Endometrial microvascular endothelial cells (primary cell): ENCODE data around the gene SMYD2. TPM values are rescaled to one million over a fixed set of nuclear protein-coding genes. Genes with fewer than 3 reads are reported as not detected.

Experiments
- in situ Hi-C: cut with HindIII; loops from 2 replicates; pipeline ENCODE4 v1.10.0; 2017; ENCODE audit warnings: low sequenced_read_pairs, low pct_unique_long_range_greater_than_20kb; ENCODE audit errors: inconsistent ontology term
- total RNA-seq: library from RNA; depleted of rRNA; stranded (reverse); fragments of >200 nt; gene quantifications from one replicate; pipeline ENCODE4 v1.2.3, GENCODE V29; 2015; ENCODE audit errors: inconsistent ontology term

SMYD2 gene
- total RNA-seq, 1 donor from 2014 or later: 33.3 TPM

DNA sequence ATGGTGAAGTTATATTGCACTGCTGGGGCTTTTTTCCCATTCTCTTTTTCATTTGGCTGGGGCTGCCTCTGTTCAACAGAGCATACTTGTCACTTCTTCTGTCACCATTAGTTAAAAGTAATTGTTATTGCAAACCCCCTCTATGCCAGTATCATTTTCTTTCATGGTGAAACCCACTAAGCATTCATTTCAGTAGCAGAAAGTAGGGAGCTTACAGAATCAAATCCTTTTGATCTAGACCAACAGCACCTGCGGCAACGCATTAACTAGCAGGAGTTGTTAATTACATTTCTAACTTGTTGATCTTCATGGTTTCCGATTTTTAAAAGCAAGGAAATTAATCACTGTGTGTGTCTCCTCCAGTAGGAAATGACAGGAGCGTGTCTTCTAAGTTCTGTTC is 15.0 kb downstream of the SMYD2 start:
- in situ Hi-C loops: no loop called here

DNA sequence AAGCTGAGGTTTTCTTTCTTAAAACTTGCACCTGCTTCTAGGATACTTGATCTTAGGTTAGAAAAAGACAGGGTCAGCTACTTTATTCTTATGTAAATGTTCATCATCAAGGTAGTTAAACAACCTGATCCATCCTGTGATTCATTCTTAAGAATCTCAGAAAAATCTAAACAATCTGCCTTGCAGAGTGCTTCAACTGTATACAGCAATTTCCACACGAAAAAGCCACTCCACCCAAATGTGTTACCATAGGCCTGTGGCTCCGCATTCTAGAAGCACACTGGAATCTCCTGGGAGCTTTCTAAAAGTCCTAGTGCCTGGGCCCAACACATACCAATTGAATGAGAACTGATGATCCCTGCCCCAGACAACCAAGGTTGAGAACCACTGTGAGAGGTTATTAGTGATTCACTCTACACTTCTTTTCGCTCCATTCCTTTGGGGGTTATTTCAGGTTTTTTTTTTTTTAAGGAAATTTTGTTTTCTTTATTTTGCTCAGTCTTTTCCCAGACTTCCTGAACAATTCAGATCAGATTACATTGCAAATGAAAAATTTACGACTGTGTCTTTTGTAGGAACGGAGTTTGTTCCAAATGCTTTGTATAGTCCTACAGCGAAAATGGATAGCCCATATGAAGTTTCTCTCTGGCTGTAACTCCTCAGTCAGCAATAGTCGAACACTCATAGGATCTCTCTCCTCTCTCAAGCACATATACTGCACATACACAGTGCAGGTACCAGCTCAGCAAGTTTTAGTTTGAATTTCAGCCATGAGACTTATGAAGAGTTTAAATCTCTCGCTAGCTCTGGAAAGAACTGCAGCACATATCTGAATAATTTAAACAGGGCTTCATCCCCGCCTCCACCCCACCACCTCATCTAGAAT is 16.1 kb downstream of the SMYD2 start:
- in situ Hi-C loops: no loop called here

DNA sequence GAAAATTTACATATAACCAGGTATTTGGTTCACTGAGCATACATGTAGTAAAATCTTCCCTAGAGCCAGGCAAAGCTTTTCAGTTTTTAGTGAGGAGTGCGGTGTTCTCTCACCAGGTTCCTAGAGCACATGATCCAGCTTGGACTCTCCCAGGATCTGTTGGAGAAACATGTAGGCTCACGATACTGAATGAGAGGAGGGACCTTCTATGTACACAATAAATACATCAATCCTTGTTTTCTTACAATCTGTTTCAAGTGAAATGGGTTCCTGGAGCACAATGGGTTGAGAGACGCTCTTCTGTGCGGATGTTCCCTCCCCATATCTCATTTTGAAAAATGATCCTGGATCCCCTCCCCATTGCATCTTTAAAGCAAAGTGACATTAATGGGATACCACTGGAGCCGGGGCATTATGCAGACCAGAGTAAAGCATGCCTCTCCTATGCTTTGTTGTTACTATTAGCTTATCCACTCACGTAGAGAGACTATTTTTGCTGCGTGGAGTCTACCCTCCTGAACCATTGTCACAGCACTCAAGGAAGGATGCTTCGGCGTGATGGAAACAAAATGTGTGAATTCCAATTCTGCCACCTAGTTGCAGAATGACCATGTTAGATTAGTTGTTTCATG is 19.3 kb downstream of the SMYD2 start:
- in situ Hi-C loops: no loop called here

DNA sequence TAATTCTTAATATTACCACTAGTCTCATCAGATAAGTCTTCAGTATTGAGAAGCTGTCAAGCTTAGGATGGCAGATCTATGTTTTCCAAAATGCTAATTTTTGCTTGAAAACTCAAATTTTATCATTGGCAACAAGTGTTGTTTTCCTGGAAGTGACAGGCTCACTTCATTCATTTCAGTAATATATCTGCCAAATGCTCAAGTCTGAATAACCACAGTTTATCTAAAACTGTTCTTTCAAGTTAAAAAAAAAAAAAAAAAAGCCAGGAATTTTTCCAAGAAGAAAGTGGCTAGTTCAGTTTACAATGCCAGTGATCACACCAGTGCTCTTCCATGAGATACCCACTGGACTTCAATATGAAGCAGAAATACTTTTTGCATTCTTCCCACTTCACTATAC is 20.6 kb downstream of the SMYD2 start:
- in situ Hi-C loops: no loop called here

GRCh38 chr1:214303141-214303930 is 22.4 kb downstream of the SMYD2 start:
- in situ Hi-C loops: no loop called here

DNA sequence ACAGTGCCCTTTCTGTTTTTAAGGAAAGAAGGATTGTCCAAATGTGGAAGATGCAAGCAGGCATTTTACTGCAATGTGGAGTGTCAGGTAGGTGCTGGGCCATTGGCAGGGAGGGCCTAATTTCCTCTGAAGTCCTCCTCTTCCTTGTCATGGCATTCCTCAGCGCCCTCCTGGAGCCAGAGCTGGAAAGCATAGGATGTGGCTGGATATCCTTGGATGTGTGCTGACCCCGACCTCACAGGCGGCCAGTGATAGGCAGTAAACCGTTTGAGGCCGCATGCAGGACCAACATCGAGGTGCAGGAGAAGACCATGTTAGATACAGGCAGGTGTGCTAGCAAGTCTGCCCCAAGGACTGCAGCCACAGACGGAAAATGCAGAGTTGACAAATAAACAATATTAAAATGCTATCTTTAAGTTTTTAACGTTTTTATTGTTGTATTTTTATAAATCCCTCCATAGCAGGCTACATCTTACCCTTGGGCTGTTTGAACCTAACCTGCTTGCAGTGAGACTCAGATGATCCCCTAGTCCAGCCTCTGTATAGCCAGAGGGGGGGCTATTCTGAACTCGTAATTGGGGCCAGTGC is 24.3 kb downstream of the SMYD2 start:
- in situ Hi-C loops: no loop called here

GRCh38 chr1:214306269-214306668 is 25.3 kb downstream of the SMYD2 start:
- in situ Hi-C loops: no loop called here

GRCh38 chr1:214310010-214310409 is 29.1 kb downstream of the SMYD2 start:
- in situ Hi-C loops: no loop called here

- in situ Hi-C loops: no loop called here
Observed at GRCh38 chr1:214310777-214311690, 30.1 kb downstream of the SMYD2 start.

GRCh38 chr1:214312530-214313051 is 31.6 kb downstream of the SMYD2 start:
- in situ Hi-C loops: no loop called here

GRCh38 chr1:214314178-214314843 is 33.4 kb downstream of the SMYD2 start:
- in situ Hi-C loops: no loop called here

GRCh38 chr1:214316593-214316992 is 35.6 kb downstream of the SMYD2 start:
- in situ Hi-C loops: no loop called here

DNA sequence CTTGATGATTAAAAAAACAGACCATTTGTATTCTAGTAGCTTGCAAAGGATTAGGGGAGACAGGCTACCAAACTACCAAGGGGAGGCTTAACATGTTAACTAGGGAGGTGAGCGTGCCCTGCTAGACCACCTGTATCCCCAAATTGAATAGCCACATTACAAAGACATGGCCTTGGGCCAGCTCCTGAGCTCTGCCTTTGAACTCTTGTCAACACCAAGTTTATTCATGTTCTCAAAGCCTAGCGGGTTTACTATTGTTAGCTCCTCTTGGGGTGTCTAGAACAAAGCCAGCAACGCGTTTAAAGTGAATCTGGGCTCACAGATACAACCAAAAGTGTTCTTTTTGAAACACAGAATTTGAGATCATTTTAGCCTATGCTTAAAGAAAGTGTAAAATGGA is 36.3 kb downstream of the SMYD2 start:
- in situ Hi-C loops: no loop called here

DNA sequence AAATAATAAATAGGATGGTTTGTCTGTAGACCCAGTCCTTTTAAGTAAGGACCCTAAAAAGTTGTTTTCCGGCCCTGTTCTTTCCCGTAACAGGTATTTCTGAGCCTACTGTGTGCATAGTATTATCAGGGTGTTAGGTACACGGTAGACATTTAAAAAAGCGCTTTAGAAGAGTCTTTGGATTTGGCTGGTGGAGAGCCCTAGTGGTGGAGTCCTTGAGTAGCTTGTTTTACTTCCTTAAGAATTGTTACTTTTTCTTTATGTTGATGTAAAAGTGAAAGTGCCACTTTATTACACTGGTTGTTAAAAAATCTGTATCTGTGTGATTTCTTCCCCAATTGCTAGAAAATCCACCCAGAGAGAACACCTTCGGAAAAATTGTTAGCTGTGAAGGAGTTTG is 36.8 kb downstream of the SMYD2 start:
- in situ Hi-C loops: no loop called here

DNA sequence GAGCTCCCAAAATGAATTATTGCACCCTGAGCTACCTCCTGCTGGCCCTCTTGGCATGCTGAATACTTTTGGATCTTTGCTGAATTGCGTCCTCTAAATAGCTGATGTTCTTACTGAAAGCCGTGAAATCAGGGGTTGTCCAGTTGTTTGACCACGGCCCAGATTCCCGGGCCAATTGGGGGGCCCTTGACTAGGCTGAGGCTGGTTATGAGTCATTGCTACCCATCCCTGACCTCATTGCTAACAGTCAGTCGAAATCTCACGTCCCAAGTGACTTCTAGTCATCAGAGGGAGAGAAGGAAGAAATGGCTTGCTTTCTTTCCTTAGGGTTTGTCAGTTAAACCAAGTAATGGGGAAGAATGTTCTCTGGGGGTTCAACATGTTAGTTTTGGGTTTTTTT is 37.4 kb downstream of the SMYD2 start:
- in situ Hi-C loops: no loop called here

DNA sequence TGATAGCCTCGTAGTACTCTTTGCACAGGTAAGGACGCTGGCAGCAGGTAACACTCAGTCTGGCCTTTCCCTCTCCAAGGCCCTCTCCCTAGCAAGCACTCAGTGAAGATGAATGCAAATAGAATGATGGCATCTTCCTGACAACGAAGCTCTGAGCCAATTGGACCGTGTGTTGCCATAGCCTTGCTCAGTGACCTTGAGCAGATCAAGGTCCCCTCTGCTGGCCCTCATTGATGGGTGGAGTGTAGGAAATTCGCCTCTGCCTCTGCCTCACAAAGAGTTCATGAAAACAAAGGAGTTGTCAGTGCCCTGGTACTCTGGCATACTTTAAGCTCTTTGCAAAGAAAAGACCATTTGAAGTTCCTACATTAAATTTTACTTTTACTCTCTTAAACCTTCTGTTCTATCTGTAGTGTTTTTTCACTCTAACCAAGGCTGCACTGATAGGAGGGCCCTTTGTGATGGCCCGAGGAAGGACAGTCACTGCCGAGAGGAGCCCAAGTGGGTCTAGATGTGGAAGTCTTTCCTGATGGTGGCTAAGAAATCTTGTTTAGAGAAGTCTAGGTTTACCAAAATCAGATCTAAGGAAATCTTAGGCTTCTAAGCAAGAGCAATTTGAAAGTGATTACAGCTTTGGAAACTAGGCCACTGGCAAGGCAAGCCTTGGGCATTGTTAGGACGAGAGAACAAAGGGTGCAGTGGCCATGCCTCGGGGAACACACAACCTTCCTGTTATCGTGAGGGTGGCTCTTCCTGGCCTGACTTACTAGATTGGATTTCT is 38.2 kb downstream of the SMYD2 start:
- in situ Hi-C loops: no loop called here

DNA sequence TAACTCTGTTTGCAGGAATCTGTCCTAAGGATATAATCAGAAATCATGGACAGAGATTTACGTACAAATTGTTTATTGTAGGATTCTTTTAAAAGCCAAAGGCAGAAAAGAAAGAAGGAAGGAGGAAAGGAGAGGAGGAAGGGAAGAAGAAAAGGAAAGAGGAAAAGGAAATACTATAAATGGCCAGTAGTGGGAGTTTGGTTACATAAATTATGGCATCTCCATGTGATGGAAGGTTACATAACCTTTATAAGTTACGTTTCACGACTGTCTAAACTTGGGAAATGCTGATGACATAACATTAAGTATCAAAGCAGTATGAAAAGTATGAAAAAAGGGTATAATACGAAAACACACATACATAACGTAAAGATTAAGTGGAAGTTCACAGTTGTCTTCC is 39.0 kb downstream of the SMYD2 start:
- in situ Hi-C loops: no loop called here
